NOMO-1 (cell line): ENCODE data around the gene OR10A5.
"Not testable (repeated sequence)": the region's sequence is repeated elsewhere in the genome, so short reads cannot be mapped to it uniquely, and the experiment has no call there.

Experiments
- DNase-seq, 2 experiments: peaks; one replicate each; lab custom pipeline; 2025; ENCODE audit not compliant: unreplicated experiment in 2 of 2; lab: John Stamatoyannopoulos, UW

The OR10A5 gene

GRCh38 chr11:6875761-6876160 is 30.3 kb downstream of the OR10A5 start:
- no peak for DNase-seq

- no peak for DNase-seq
Observed at GRCh38 chr11:6876325-6876724, 30.8 kb downstream of the OR10A5 start, which contains the start of gene OR10A4. Gene OR10A4 (plus strand): TSS chr11:6876625. CDS start chr11:6876648, 23 bp downstream.

- DNase-seq, result no peak
Observed at GRCh38 chr11:6876914-6877313, 31.4 kb downstream of the OR10A5 start.

GRCh38 chr11:6882751-6883150 is 37.3 kb downstream of the OR10A5 start:
- no peak for DNase-seq

GRCh38 chr11:6887711-6888110 is 42.2 kb downstream of the OR10A5 start:
- not testable (repeated sequence) for DNase-seq

- DNase-seq, result no peak
Observed at GRCh38 chr11:6888830-6889229, 43.3 kb downstream of the OR10A5 start.

- DNase-seq, result no peak
Observed at GRCh38 chr11:6889835-6890234, 44.4 kb downstream of the OR10A5 start.

GRCh38 chr11:6892400-6892799 is 46.9 kb downstream of the OR10A5 start, which contains the start of gene OR2D2:
Gene OR2D2 (minus strand): TSS chr11:6892500. CDS start chr11:6892500, 0 bp downstream.
- DNase-seq, result no peak

- no peak for DNase-seq
Observed at GRCh38 chr11:6894097-6894496, 48.6 kb downstream of the OR10A5 start.

- no peak for DNase-seq
Observed at GRCh38 chr11:6895010-6895409, 49.5 kb downstream of the OR10A5 start.
